Caco-2 (cell line): ENCODE results near the gene SOWAHD. TPM values are rescaled to one million over a fixed set of nuclear protein-coding genes. Genes with fewer than 3 reads are reported as not detected.
"Not testable (repeated sequence)": the region's sequence is repeated elsewhere in the genome, so short reads cannot be mapped to it uniquely, and the experiment has no call there.

ENCODE experiments used
- BruUV-seq: library from RNA; stranded (reverse); fragments of 400-500 nt; replicated peaks from 2 replicates; lab custom pipeline; 2021; lab: Mats Ljungman, UMichigan
- CTCF ChIA-PET: fragments of 300-600 bp; sonication (Branson Sonifier 250); formaldehyde crosslinking; loops from one replicate; lab custom pipeline; 2022; ENCODE audit warnings: antibody characterized with exemption; lab: Charles Lee
- POLR2A ChIA-PET: fragments of 300-600 bp; sonication (Branson Sonifier 250); formaldehyde crosslinking; loops from one replicate; lab custom pipeline; 2022; ENCODE audit warnings: antibody characterized with exemption; lab: Charles Lee
- DNase-seq, 2 experiments: peaks; one replicate each; pipeline versions ENCODE4 v3.0.0 to v3.0.0-alpha.2; 2020 to 2022
- H3K27me3 ChIP-seq: replicated peaks from 2 replicates; pipeline ENCODE4 v1.6.0; 2011; ENCODE audit warnings: low read length; ENCODE audit not compliant: control insufficient read depth, insufficient read depth
- H3K36me3 ChIP-seq: 2 replicates; pipeline ENCODE4 v1.5.1; 2011; ENCODE audit warnings: low read length; ENCODE audit not compliant: control insufficient read depth, insufficient read depth
- H3K4me1 ChIP-seq: fragments of 250-450 bp; sonication (Bioruptor Pico); 2 replicates; pipeline ENCODE4 v1.5.1; 2020; ENCODE audit warnings: mild to moderate bottlenecking
- H3K4me3 ChIP-seq: 2 replicates; pipeline ENCODE4 v1.5.1; 2011; ENCODE audit warnings: low read depth, mild to moderate bottlenecking, control low read depth, low read length
- H3K9me3 ChIP-seq: fragments of 250-450 bp; sonication (Bioruptor Pico); 2 replicates; pipeline ENCODE4 v1.5.1; 2020; ENCODE audit warnings: mild to moderate bottlenecking, moderate library complexity
- H3K27ac Mint-ChIP-seq: one replicate; pipeline ENCODE4 v1.8.0; 2022; ENCODE audit warnings: mixed read lengths; ENCODE audit not compliant: unreplicated experiment
- H3K27me3 Mint-ChIP-seq: one replicate; pipeline ENCODE4 v1.8.0; 2022; ENCODE audit warnings: mixed read lengths; ENCODE audit not compliant: insufficient read depth, unreplicated experiment
- H3K36me3 Mint-ChIP-seq: one replicate; pipeline ENCODE4 v1.8.0; 2022; ENCODE audit warnings: mild to moderate bottlenecking, mixed read lengths; ENCODE audit not compliant: insufficient read depth, unreplicated experiment
- H3K4me1 Mint-ChIP-seq: one replicate; pipeline ENCODE4 v1.8.0; 2022; ENCODE audit warnings: low read depth, mixed read lengths; ENCODE audit not compliant: unreplicated experiment
- H3K4me3 Mint-ChIP-seq: one replicate; pipeline ENCODE4 v1.8.0; 2022; ENCODE audit warnings: mild to moderate bottlenecking, moderate library complexity, mixed read lengths; ENCODE audit not compliant: unreplicated experiment
- H3K9me3 Mint-ChIP-seq: one replicate; pipeline ENCODE4 v1.8.0; 2022; ENCODE audit warnings: mixed read lengths; ENCODE audit not compliant: unreplicated experiment
- intact Hi-C: fragments of 100-400 bp; cut with micrococcal nuclease; formaldehyde crosslinking; loops from one replicate; pipeline ENCODE4 v1.10.0; 2022; ENCODE audit not compliant: unreplicated experiment
- total RNA-seq: library from RNA; stranded (reverse); gene quantifications from 2 replicates; pipeline ENCODE4 v1.2.3, GENCODE V29; 2022
- TF ChIP-seq, protein P1 (sequence below), 2 experiments: fragments of 200-600 bp in 1 of 2; IDR thresholded peaks; 1 replicate in 1 of 2; 2 replicates in 1 of 2; pipeline versions ENCODE4 v1.5.1 to v1.8.0; 2011 to 2022; ENCODE audit warnings: antibody characterized with exemption in 1 of 2, control low read depth in 1 of 2, inconsistent platforms in 1 of 2, low read depth in 1 of 2, low read length in 1 of 2, mild to moderate bottlenecking in 1 of 2, moderate library complexity in 1 of 2; ENCODE audit not compliant: insufficient read depth in 1 of 2, severe bottlenecking in 1 of 2, unreplicated experiment in 1 of 2

Gene SOWAHD
- total RNA-seq, 1 experiment from 2014 or later, result 2.0 TPM

DNA sequence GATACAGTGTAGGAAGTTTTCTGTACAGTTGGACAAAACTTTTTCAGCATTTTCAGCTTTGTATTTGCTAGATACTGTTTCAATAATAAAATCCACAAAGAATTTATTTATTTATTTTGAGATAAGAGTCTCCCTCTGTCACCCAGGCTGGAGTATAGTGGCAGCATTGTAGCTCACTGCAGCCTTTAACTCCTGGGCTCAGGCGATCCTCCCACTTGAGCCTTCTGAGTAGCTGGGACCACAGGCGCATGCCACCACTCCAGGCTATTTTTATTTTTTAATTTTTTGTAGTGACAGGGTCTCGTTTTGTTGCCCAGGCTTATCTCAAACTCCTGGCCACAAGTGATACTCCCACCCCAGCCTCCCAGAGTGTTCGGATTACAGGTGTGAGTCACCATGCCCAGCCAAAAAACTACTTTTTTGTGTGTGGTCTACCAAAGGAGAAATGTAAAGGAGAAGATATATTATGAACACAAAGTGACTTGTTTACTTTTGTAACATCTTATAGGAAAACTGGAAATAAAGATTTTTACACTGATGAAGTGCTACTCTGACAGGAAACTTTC is 13.0 kb upstream of the SOWAHD start:
- DNase-seq, result no peak
- Histone ChIP-seq H3K36me3 (no peaks in the 10 kb centered on the region), H3K4me1 (no peaks in the 10 kb centered on the region), H3K4me3 (no peak overlapping the region), H3K27me3 (no peaks in the 10 kb centered on the region), H3K9me3 (no peaks in the 10 kb centered on the region)
- Mint-ChIP-seq H3K36me3 (no peaks in the 10 kb centered on the region), H3K4me1 (no peaks in the 10 kb centered on the region), H3K4me3 (no peak overlapping the region), H3K27me3 (no peaks in the 10 kb centered on the region), H3K27ac (no peak overlapping the region), H3K9me3 (no peaks in the 10 kb centered on the region)
- POLR2A ChIA-PET, result no interaction called here
- CTCF ChIA-PET, result no interaction called here
- no TSS peak for BruUV-seq
- TF ChIP-seq, protein P1, sequence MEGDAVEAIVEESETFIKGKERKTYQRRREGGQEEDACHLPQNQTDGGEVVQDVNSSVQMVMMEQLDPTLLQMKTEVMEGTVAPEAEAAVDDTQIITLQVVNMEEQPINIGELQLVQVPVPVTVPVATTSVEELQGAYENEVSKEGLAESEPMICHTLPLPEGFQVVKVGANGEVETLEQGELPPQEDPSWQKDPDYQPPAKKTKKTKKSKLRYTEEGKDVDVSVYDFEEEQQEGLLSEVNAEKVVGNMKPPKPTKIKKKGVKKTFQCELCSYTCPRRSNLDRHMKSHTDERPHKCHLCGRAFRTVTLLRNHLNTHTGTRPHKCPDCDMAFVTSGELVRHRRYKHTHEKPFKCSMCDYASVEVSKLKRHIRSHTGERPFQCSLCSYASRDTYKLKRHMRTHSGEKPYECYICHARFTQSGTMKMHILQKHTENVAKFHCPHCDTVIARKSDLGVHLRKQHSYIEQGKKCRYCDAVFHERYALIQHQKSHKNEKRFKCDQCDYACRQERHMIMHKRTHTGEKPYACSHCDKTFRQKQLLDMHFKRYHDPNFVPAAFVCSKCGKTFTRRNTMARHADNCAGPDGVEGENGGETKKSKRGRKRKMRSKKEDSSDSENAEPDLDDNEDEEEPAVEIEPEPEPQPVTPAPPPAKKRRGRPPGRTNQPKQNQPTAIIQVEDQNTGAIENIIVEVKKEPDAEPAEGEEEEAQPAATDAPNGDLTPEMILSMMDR (IDR thresholded peaks at IDR 0.05; ENCODE audit: insufficient read depth in 1 of 2, low read depth in 1 of 2, low read length in 1 of 2, severe bottlenecking in 1 of 2, unreplicated experiment in 1 of 2), result no peak
- intact Hi-C loops, result no loop called here

DNA sequence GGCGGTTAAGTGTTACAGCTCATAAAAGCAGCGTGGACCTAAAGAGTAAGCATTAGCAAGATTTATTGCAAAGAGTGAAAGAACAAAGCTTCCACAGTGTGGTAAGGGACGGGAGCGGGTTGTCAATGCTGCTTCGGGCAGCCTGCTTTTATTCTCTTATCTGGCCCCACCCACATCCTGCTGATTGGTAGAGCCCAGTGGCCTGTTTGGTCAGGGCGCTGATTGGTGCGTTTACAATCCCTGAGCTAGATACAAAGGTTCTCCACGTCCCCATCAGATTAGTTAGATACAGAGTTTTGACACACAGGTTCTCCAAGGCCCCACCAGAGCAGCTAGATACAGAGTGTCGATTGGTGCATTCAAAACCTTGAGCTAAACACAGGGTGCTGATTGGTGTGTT is 8.3 kb upstream of the SOWAHD start:
- H3K9me3 Mint-ChIP-seq, H3K4me1 Mint-ChIP-seq, H3K4me3 ChIP-seq, H3K36me3 ChIP-seq, CTCF ChIA-PET, BruUV-seq, DNase-seq, H3K36me3 Mint-ChIP-seq, H3K9me3 ChIP-seq, POLR2A ChIA-PET, H3K27me3 ChIP-seq, H3K4me3 Mint-ChIP-seq, H3K27me3 Mint-ChIP-seq, H3K4me1 ChIP-seq, H3K27ac Mint-ChIP-seq: not testable (repeated sequence)
- intact Hi-C loops, result loop anchor here (10.0 kb wide), 1 partner anchor 235 kb away; no protein-coding TSS in a partner anchor

DNA sequence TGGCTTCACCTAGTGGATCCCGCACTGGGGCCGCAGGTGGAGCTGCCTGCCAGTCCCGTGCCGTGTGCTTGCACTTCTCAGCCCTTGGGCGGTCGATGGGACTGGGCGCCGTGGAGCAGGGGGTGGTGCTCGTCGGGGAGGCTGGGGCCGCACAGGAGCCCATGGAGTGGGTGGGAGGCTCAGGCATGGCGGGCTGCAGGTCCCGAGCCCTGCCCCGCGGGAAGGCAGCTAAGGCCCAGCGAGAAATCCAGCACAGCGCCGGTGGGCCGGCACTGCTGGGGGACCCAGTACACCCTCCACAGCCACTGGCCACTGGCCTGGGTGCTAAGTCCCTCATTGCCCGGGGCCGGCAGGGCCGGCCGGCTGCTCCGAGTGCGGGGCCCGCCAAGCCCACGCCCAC is 7.6 kb upstream of the SOWAHD start:
- H3K27me3 ChIP-seq, H3K36me3 Mint-ChIP-seq, H3K9me3 ChIP-seq, H3K4me1 ChIP-seq, H3K36me3 ChIP-seq, CTCF ChIA-PET, DNase-seq, H3K4me1 Mint-ChIP-seq, H3K9me3 Mint-ChIP-seq, H3K4me3 Mint-ChIP-seq, H3K27me3 Mint-ChIP-seq, BruUV-seq, H3K27ac Mint-ChIP-seq, POLR2A ChIA-PET, H3K4me3 ChIP-seq: not testable (repeated sequence)
- intact Hi-C loops, result loop anchor here (10.0 kb wide), 1 partner anchor 236 kb away; no protein-coding TSS in a partner anchor

DNA sequence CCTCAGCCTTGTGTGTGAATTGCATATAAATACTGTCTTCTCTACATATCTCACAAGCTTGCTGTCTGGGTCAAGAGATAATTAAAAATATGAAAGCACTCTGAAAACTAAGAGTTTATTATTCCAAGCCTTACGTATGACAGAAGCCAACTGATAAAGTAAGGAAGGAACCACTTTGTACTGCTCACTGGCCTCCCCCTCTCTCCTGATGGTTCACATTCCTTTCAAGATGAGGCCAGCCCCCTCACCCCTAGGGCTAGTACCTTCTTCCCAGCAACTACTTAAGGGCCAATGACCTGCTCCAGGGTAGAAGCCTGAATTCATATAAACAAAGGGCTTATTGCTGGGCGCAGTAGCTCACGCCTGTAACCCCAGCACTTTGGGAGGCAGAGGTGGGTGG is 5.4 kb upstream of the SOWAHD start:
- DNase-seq, result no peak
- ChIA-PET POLR2A (no interaction called here), CTCF (interaction anchor here (0.7 kb wide), 1 partner anchor 16 kb away, joined by 3 read pairs; no protein-coding TSS in a partner anchor)
- intact Hi-C loops, result loop anchor here (10.0 kb wide), 1 partner anchor 238 kb away; no protein-coding TSS in a partner anchor
- no peaks in the 10 kb centered on the region for H3K36me3 Mint-ChIP-seq
- no peak overlapping the region for H3K4me3 Mint-ChIP-seq
- H3K4me3 ChIP-seq, result no peak overlapping the region
- no peaks in the 10 kb centered on the region for H3K9me3 Mint-ChIP-seq
- no peaks in the 10 kb centered on the region for H3K4me1 ChIP-seq
- H3K36me3 ChIP-seq, result no peaks in the 10 kb centered on the region
- no peaks in the 10 kb centered on the region for H3K27me3 ChIP-seq
- TF ChIP-seq, protein P1 (IDR thresholded peaks at IDR 0.05; ENCODE audit: insufficient read depth in 1 of 2, low read depth in 1 of 2, low read length in 1 of 2, severe bottlenecking in 1 of 2, unreplicated experiment in 1 of 2), result no peak
- BruUV-seq, result no TSS peak
- no peaks in the 10 kb centered on the region for H3K9me3 ChIP-seq
- no peaks in the 10 kb centered on the region for H3K27me3 Mint-ChIP-seq
- H3K27ac Mint-ChIP-seq, result no peak overlapping the region
- H3K4me1 Mint-ChIP-seq, result peaks cover 13% of the 10 kb centered on the region
